Heart left ventricle (tissue), 16 donors: Measurements from ENCODE around the gene TENM3. TPM values are rescaled to one million over a fixed set of nuclear protein-coding genes. Genes with fewer than 3 reads are reported as not detected.

Source experiments
- ATAC-seq, 4 donors: fragments of 200-7000 bp; cut with Tn5 transposase; one replicate each; pipeline ENCODE4 v1.9.1; 2020 to 2022; ENCODE audit warnings: moderate library complexity in 4 of 4, mild to moderate bottlenecking in 3 of 4, moderate number of reproducible peaks in 1 of 4
- DNase-seq, 5 donors: peaks; one replicate each; pipeline ENCODE4 v3.0.0-alpha.2; 2020
- H3K27ac ChIP-seq, 12 donors: fragments of 200-600 bp; sonication (generic) in 4 of 12; one replicate each; pipeline versions ENCODE4 v1.5.0 to v1.8.0; 2016 to 2022; ENCODE audit warnings: mild to moderate bottlenecking in 2 of 12
- H3K27me3 ChIP-seq, 9 donors: fragments of 200-600 bp; sonication (generic) in 2 of 9; one replicate each; pipeline versions ENCODE4 v1.5.1 to v1.8.0; 2016 to 2022; ENCODE audit warnings: mild to moderate bottlenecking in 3 of 9
- H3K36me3 ChIP-seq, 9 donors: fragments of 200-600 bp; sonication (generic) in 2 of 9; one replicate each; pipeline versions ENCODE4 v1.5.0 to v1.8.0; 2018 to 2022; ENCODE audit warnings: mild to moderate bottlenecking in 2 of 9
- H3K4me1 ChIP-seq, 12 donors: fragments of 200-600 bp; sonication (generic) in 4 of 12; one replicate each; pipeline versions ENCODE4 v1.5.0 to v1.8.0; 2016 to 2022; ENCODE audit warnings: mild to moderate bottlenecking in 3 of 12
- H3K4me3 ChIP-seq, 12 donors: fragments of 200-600 bp; sonication (generic) in 4 of 12; one replicate each; pipeline versions ENCODE4 v1.5.0 to v1.8.0; 2017 to 2022; ENCODE audit warnings: mild to moderate bottlenecking in 9 of 12, moderate library complexity in 4 of 12
- H3K9me3 ChIP-seq, 12 donors: fragments of 200-600 bp; sonication (generic) in 4 of 12; one replicate each; pipeline versions ENCODE4 v1.5.0 to v1.8.0; 2016 to 2022; ENCODE audit warnings: mild to moderate bottlenecking in 1 of 12
- POLR2A ChIP-seq, 2 donors: fragments of 450-650 bp; IDR thresholded peaks; one replicate each; pipeline ENCODE4 v1.6.1; 2017; ENCODE audit warnings: antibody characterized with exemption in 2 of 2, mild to moderate bottlenecking in 2 of 2, moderate library complexity in 2 of 2
- WGBS, 4 donors: extraction: QIAGEN DNeasy Blood & Tissue Kit in 2 of 4; methylation state at CpG; one replicate each; pipeline versions ENCODE4 v1.1.5 to v1.1.7; 2013 to 2018; 5-methylcytosine and 5-hydroxymethylcytosine counted together
- intact Hi-C, 10 donors: fragments of 100-400 bp; cut with DNase I; formaldehyde crosslinking; loops; one replicate each; pipeline versions ENCODE4 v1.11.1 to v1.14.2; 2022
- polyA plus RNA-seq, 2 donors: library from polyadenylated mRNA; stranded (reverse); fragments of 200-250 nt; gene quantifications; one replicate each; pipeline ENCODE4 v1.2.3, GENCODE V29; 2013
- total RNA-seq, 9 donors: library from RNA; depleted of rRNA in 2 of 9; stranded (reverse); fragments of >200 nt in 2 of 9; fragmentation: NEBNext Ultra II Directional in 3 of 9; extraction: Animal tissue kit (Norgen Biotek cat#: 25700) in 3 of 9; gene quantifications; one replicate each; pipeline versions ENCODE4 v1.1.0 to v1.2.4, GENCODE V29; 2016 to 2023
- TF ChIP-seq, protein P1 (sequence below), 12 donors: fragments of 200-600 bp; sonication (generic) in 4 of 12; IDR thresholded peaks; one replicate each; pipeline versions ENCODE4 v1.5.0 to v1.8.0; 2018 to 2022; ENCODE audit warnings: antibody characterized with exemption in 12 of 12, mild to moderate bottlenecking in 5 of 12
- donor health status: ischemic (EF 13 %, LVEDD 7.1; RV severe dilation, severe dysfunction).
- donor health status: healthy with polysubstance abuse.
- donor health status: DM: no; HTN: yes; CAD: no.
- donor health status: DM: no; HTN: no; CAD: no.
- donor health status: ischemic (EF 25% LVEDD 6.9; RV normal size, moderate dysfunction).
- donor health status: ischemic (EF 25% LVEDD 5.7; RV mildly dilated, moderate dysfunction).
- donor health status: healthy.
- donor health status: DM: yes; HTN: yes; CAD: no.
- donor health status: ischemic (EF 35%, LVEDD 5.7; RV mildly dilated, moderate dysfunction).
- donor health status: nonischemic (EF 11% LVEDD 7.7; RV severe dilation, severe dysfunction).
- donor health status: DM: yes; HTN: yes; CAD: no.
- donor health status: PGD.
- donor health status: ischemic (EF 29% LVEDD 5.4; RV normal size, mild dysfunction).
- donor health status: nonischemic (EF 23%, LVEDD 6.1; RV moderate dilation, normal function).

The TENM3 gene
- total and polyA plus RNA-seq, 11 donors: 0.19 to 10.3 (median 2.5) TPM

- Histone ChIP-seq H3K36me3 (no peaks in the 10 kb centered on the region), H3K27me3 (no peaks in the 10 kb centered on the region), H3K9me3 (peaks cover 0 to 11% (median 0%) of the 10 kb centered on the region in 12 donors), H3K27ac (no peak overlapping the region), H3K4me1 (peaks cover 0 to 12% (median 1%) of the 10 kb centered on the region in 12 donors), H3K4me3 (no peak overlapping the region)
- TF ChIP-seq, protein P1, sequence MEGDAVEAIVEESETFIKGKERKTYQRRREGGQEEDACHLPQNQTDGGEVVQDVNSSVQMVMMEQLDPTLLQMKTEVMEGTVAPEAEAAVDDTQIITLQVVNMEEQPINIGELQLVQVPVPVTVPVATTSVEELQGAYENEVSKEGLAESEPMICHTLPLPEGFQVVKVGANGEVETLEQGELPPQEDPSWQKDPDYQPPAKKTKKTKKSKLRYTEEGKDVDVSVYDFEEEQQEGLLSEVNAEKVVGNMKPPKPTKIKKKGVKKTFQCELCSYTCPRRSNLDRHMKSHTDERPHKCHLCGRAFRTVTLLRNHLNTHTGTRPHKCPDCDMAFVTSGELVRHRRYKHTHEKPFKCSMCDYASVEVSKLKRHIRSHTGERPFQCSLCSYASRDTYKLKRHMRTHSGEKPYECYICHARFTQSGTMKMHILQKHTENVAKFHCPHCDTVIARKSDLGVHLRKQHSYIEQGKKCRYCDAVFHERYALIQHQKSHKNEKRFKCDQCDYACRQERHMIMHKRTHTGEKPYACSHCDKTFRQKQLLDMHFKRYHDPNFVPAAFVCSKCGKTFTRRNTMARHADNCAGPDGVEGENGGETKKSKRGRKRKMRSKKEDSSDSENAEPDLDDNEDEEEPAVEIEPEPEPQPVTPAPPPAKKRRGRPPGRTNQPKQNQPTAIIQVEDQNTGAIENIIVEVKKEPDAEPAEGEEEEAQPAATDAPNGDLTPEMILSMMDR (IDR thresholded peaks at IDR 0.05): no peak
- no peak for TF ChIP-seq POLR2A (IDR thresholded peaks at IDR 0.05)
- ATAC-seq: no peak
- DNase-seq: no peak
- intact Hi-C loops: loop anchor here in 1 of 10 donors (10.0 kb wide), 1 partner anchor 49 kb away; no protein-coding TSS in a partner anchor
Measured at GRCh38 chr4:182743815-182744214, 500.6 kb downstream of the TENM3 start.

DNA sequence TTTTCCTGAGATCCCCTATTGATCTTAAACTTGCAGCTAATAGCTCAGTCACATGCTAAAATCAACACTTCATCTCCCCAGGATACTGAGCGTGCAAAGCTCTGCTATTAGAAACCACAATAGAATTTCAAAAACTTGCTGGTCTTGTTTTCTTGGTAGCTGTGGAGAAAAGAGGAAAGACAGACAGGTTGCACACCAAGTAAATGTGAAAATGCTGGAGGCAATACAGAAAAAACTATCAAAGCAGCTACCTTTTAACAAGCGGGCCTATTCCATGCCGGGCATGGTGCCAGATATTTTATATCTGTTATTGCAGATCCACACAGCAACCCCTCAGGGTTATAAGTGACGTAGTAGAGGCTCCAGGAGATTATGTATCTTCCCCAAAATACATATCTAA lies 502.0 kb downstream of the TENM3 start:
- intact Hi-C loops: loop anchor here in 2 of 10 donors (5.0 to 10.0 kb wide), 2 partner anchors 50 to 103 kb away; no protein-coding TSS in a partner anchor
- 50 to 61% (median 59%) methylated on average over 4 of the region's 4 CpGs for WGBS, 4 donors

GRCh38 chr4:182746876-182747275 lies 503.7 kb downstream of the TENM3 start:
- ATAC-seq (no peak), DNase-seq (no peak)
- 81 to 89% (median 84%) methylated on average over 4 of the region's 4 CpGs for WGBS, 4 donors
- Histone ChIP-seq H3K4me3 (no peak overlapping the region), H3K27ac (no peak overlapping the region), H3K9me3 (peaks cover 0 to 11% (median 0%) of the 10 kb centered on the region in 12 donors), H3K36me3 (no peaks in the 10 kb centered on the region), H3K27me3 (no peaks in the 10 kb centered on the region), H3K4me1 (peaks cover 0 to 13% (median 1%) of the 10 kb centered on the region in 12 donors)
- TF ChIP-seq POLR2A (IDR thresholded peaks at IDR 0.05): no peak
- TF ChIP-seq, protein P1 (IDR thresholded peaks at IDR 0.05): no peak
- intact Hi-C loops: loop anchor here in 2 of 10 donors (5.0 to 10.0 kb wide), 2 partner anchors 52 to 105 kb away; no protein-coding TSS in a partner anchor

More for the DNA sequence above, 502.0 kb downstream of the TENM3 start:
- Histone ChIP-seq H3K4me3 (no peak overlapping the region), H3K9me3 (peaks cover 0 to 11% (median 0%) of the 10 kb centered on the region in 12 donors), H3K27me3 (no peaks in the 10 kb centered on the region), H3K36me3 (no peaks in the 10 kb centered on the region), H3K27ac (no peak overlapping the region), H3K4me1 (peaks cover 0 to 13% (median 1%) of the 10 kb centered on the region in 12 donors)
- ATAC-seq (no peak), DNase-seq (no peak)
- TF ChIP-seq, protein P1 (IDR thresholded peaks at IDR 0.05): no peak
- TF ChIP-seq POLR2A (IDR thresholded peaks at IDR 0.05): no peak

DNA sequence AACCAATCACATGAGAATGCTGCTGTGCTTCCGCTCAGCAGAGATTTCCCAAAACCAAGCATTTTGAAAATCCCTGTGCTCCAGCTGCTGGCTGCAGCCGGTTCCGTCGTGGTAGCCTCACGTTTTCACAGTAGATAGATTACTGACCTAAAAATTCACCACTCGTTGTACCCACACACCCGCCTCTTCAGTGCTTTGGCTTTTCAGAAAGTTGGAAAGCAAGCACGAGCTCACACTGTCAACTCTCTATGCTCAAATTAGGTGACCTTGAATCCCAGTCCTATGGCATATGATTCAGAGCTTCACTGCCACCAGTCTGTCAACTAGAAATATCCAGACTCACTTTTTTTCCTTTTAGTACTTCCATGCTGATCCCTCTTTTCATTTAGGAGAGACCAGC lies 505.1 kb downstream of the TENM3 start:
- Histone ChIP-seq H3K27ac (peak overlapping the region in 5 of 12 donors; percentile 8 to 54 (median 34)), H3K36me3 (no peaks in the 10 kb centered on the region), H3K4me1 (peaks cover 0 to 13% (median 1%) of the 10 kb centered on the region in 12 donors), H3K27me3 (no peaks in the 10 kb centered on the region), H3K9me3 (peaks cover 0 to 11% (median 0%) of the 10 kb centered on the region in 12 donors), H3K4me3 (no peak overlapping the region)
- DNase-seq (peak in 2 of 5 donors; percentile 14 to 19), ATAC-seq (peak; percentile 86 to 96 (median 94))
- intact Hi-C loops: loop anchor here in 2 of 10 donors (5.0 to 10.0 kb wide), 2 partner anchors 53 to 106 kb away; no protein-coding TSS in a partner anchor
- TF ChIP-seq POLR2A (IDR thresholded peaks at IDR 0.05): no peak
- TF ChIP-seq, protein P1 (IDR thresholded peaks at IDR 0.05): peak in 3 of 12 donors; percentile 15 to 21 (median 18)
- 44 to 67% (median 48%) methylated on average over 8 of the region's 8 CpGs for WGBS, 4 donors
